ENCODE data around the gene ITPR1. TPM values are rescaled to one million over a fixed set of nuclear protein-coding genes. Genes with fewer than 3 reads are reported as not detected.

ITPR1 gene
- total RNA-seq, 1 donor from 2014 or later: 84.5 TPM

GRCh38 chr3:4523710-4524698, 30.9 kb downstream of the ITPR1 start:
- peaks cover 21% of the 10 kb centered on the region for H3K4me1 Mint-ChIP-seq
- no peak overlapping the region for H3K4me3 Mint-ChIP-seq
- no peaks in the 10 kb centered on the region for H3K27me3 Mint-ChIP-seq
- no peak for DNase-seq
- no peaks in the 10 kb centered on the region for H3K9me3 Mint-ChIP-seq
- intact Hi-C loops (cut with micrococcal nuclease): no loop called here
- H3K36me3 Mint-ChIP-seq (ENCODE audit: low read depth): peaks cover 38% of the 10 kb centered on the region
- no peak overlapping the region for H3K27ac Mint-ChIP-seq

DNA sequence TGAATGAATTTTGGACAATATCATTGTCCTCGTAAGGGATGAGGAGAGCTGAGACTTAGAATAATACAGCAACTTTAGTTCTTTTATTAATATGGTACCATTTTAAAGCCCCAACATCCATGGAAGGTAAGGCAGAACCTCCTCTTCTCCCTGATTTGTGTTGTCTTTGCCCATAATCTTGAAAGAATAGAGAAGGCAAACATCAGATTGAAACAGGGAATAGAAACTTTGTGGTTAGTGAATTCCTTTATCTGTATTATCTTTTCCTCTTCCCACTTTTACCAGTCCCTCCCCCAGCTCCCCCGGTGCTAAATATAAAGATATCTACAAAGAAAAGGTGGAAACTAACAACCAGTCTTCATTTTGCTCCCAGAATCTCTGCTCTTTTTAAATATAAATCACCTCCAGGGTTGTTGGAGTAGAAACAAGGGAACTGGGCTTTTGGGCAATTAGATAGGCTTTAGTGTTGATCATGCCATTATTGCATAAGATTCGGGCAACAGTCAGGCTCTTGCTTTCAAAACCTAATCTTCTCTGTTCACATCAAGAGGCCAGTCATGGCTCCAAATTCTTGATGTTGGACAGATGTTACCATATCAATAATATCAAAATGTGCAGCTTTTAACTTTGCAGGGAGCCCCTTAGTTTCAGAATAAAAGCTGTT, 32.5 kb downstream of the ITPR1 start:
- peaks cover 12% of the 10 kb centered on the region for H3K4me1 Mint-ChIP-seq
- no peak overlapping the region for H3K27ac Mint-ChIP-seq
- no peak for DNase-seq

GRCh38 chr3:4528320-4528719, 35.2 kb downstream of the ITPR1 start:
- H3K9me3 Mint-ChIP-seq: no peaks in the 10 kb centered on the region
- DNase-seq: no peak
- H3K4me1 Mint-ChIP-seq: peaks cover 12% of the 10 kb centered on the region
- H3K27me3 Mint-ChIP-seq: no peaks in the 10 kb centered on the region
- peaks cover 19% of the 10 kb centered on the region for H3K36me3 Mint-ChIP-seq (ENCODE audit: low read depth)
- H3K4me3 Mint-ChIP-seq: no peak overlapping the region
- H3K27ac Mint-ChIP-seq: no peak overlapping the region
- intact Hi-C loops (cut with micrococcal nuclease): no loop called here

More for the DNA sequence above, 32.5 kb downstream of the ITPR1 start:
- no peaks in the 10 kb centered on the region for H3K27me3 Mint-ChIP-seq
- intact Hi-C loops (cut with micrococcal nuclease): no loop called here
- H3K4me3 Mint-ChIP-seq: no peak overlapping the region
- no peaks in the 10 kb centered on the region for H3K9me3 Mint-ChIP-seq
- peaks cover 25% of the 10 kb centered on the region for H3K36me3 Mint-ChIP-seq (ENCODE audit: low read depth)

DNA sequence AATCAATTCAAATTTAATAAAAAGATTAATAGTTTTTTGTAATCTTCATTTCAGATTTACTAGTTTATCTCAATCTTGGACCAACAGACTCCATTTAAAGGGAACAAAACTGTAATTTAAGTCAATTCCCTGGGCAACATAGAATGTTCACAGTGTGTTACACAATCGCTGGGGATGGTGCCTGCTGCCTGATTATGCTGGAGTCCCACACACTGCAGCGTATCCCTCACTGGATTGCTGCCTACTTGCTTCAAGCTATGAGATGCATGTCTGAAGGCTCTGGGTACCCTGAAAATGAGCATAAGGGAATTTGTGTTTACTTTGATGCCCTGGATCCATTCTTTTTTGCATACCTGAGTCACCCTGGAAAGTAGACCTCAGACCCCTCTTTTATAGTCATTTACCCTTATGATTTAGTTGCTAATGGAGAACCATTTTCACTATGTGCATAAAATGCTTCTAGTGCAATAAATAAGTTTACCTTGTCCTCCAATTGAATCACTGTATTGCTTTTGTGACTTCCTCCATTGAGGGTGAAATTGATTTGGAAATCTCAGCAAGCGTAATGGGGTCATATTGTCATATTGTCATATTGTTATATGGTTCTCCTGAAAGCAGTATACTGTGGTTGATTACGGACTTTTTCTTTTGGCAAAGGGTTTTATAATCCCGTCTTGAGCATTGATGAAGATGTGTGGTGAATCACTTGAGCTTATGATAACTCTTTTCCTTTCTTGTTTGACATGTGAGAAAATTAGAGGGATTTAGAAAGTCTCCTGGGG, 35.9 kb downstream of the ITPR1 start:
- Mint-ChIP-seq H3K27me3 (no peaks in the 10 kb centered on the region), H3K9me3 (no peaks in the 10 kb centered on the region), H3K27ac (no peak overlapping the region), H3K36me3 (ENCODE audit: low read depth) (peaks cover 15% of the 10 kb centered on the region), H3K4me1 (peaks cover 9% of the 10 kb centered on the region), H3K4me3 (no peak overlapping the region)
- intact Hi-C loops (cut with micrococcal nuclease): no loop called here
- DNase-seq: no peak

- DNase-seq: no peak
- peaks cover 11% of the 10 kb centered on the region for H3K36me3 Mint-ChIP-seq (ENCODE audit: low read depth)
- H3K9me3 Mint-ChIP-seq: no peaks in the 10 kb centered on the region
- H3K27me3 Mint-ChIP-seq: no peaks in the 10 kb centered on the region
- no peak overlapping the region for H3K4me3 Mint-ChIP-seq
- H3K27ac Mint-ChIP-seq: no peak overlapping the region
- intact Hi-C loops (cut with micrococcal nuclease): no loop called here
- peaks cover 11% of the 10 kb centered on the region for H3K4me1 Mint-ChIP-seq
Measured at GRCh38 chr3:4529876-4530588, 36.9 kb downstream of the ITPR1 start.

DNA sequence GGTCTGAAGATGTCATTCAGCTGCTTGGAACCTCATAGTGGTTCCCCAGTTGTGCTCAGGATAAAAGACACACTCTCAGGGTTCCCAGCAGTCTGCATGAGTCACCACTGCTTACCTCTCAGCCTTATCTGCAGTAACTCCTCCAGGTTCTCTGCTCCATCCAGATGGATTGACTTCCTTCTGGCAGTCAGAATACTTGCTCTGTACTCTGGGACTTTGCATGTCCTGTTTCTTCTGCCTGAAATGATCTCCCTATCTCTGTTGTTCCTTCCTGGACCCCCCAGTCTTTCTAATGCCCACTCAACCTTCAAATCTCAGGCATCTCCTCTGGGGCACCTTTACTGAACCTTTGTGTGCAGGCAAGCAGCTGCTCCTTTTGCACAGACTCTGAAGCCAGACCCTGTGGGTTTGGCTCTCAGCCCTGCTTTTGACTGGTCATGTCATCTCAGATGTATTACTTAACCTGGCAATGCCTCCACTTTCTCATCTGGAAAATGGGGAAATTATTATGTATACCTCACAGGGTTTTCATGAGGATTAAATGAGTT, 38.4 kb downstream of the ITPR1 start:
- no peak for DNase-seq
- Mint-ChIP-seq H3K9me3 (no peaks in the 10 kb centered on the region), H3K27me3 (no peaks in the 10 kb centered on the region), H3K4me3 (no peak overlapping the region), H3K36me3 (ENCODE audit: low read depth) (peaks cover 2% of the 10 kb centered on the region), H3K27ac (no peak overlapping the region), H3K4me1 (peaks cover 2% of the 10 kb centered on the region)
- intact Hi-C loops (cut with micrococcal nuclease): no loop called here

- Mint-ChIP-seq H3K36me3 (ENCODE audit: low read depth) (peaks cover 10% of the 10 kb centered on the region), H3K9me3 (peaks cover 4% of the 10 kb centered on the region), H3K27ac (no peak overlapping the region), H3K4me1 (peaks cover 2% of the 10 kb centered on the region), H3K4me3 (no peak overlapping the region), H3K27me3 (no peaks in the 10 kb centered on the region)
- intact Hi-C loops (cut with micrococcal nuclease): no loop called here
- DNase-seq: no peak
Measured at GRCh38 chr3:4532535-4533112, 39.5 kb downstream of the ITPR1 start.

DNA sequence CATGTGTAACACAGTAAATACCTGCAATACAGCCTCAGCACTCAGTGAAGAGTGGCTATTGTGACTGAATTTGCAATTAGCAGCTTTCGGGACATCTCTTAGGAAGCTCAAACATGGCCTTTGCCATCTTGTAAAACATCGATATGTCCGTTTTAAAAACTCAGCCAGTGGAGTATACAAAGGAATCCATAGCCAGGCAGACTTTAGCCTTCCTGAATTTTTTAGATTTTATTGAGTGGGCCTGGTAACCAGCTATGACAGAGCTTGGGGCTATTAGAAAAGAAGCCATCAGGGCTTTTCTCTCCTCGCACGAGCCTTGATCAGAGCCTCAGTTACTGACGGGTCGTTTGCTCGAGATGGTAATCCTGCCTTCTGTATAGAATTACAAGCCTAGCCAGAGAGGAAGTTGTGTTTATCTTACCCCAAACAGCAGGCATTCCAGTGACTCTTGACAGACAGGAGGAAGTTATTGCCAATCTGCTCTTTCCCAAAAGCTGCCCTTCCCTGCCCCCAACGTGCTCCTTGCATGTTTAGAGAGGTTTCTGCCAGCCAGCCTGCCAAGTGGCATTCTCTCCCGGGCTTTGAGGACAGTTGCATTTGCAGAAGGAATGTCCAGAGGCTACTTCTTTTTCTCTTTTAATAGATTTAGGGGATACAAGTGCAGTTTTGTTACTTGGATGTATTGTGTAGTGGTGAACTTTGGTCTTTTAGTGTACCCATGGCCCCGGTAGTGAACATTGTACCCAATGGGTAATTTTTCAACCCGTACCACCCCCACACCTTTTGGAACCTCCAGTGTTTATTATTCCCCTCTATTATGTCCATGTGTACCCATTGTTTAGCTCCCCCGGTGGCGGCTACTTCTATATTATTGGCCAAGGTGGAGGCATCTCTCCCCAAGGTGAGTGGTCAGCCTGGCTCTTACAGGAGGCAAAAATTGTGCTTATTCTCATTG, 40.6 kb downstream of the ITPR1 start:
- DNase-seq: no peak
- Mint-ChIP-seq H3K4me1 (peaks cover 2% of the 10 kb centered on the region), H3K27me3 (no peaks in the 10 kb centered on the region), H3K27ac (no peak overlapping the region), H3K36me3 (ENCODE audit: low read depth) (peaks cover 17% of the 10 kb centered on the region), H3K4me3 (no peak overlapping the region), H3K9me3 (peaks cover 7% of the 10 kb centered on the region)
- intact Hi-C loops (cut with micrococcal nuclease): no loop called here

DNA sequence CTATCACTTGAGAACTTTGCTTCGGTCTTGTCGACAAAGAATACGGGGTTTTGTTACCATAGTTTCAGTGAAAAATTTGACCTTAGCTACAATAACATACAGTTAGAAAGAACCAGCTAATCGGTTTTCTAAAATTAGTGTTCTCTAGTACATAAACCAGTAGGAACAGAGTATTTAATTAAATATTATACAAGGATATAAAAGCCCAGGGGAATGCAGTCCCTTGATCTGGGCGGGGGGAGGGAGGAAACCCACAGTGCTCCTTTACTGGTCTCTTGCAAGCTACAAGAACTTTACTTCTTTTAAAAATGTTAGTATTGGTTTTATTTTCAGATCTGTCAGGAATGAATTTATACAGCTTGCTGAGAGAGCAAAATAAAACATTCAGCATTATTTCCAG, 41.8 kb downstream of the ITPR1 start:
- Mint-ChIP-seq H3K27ac (no peak overlapping the region), H3K4me3 (no peak overlapping the region), H3K27me3 (no peaks in the 10 kb centered on the region), H3K4me1 (peaks cover 2% of the 10 kb centered on the region), H3K36me3 (ENCODE audit: low read depth) (peaks cover 22% of the 10 kb centered on the region), H3K9me3 (peaks cover 7% of the 10 kb centered on the region)
- DNase-seq: no peak
- intact Hi-C loops (cut with micrococcal nuclease): no loop called here

GRCh38 chr3:4536260-4536659, 43.1 kb downstream of the ITPR1 start:
- Mint-ChIP-seq H3K4me1 (peaks cover 2% of the 10 kb centered on the region), H3K4me3 (no peak overlapping the region), H3K36me3 (ENCODE audit: low read depth) (peaks cover 22% of the 10 kb centered on the region), H3K27me3 (no peaks in the 10 kb centered on the region), H3K27ac (no peak overlapping the region), H3K9me3 (peaks cover 7% of the 10 kb centered on the region)
- intact Hi-C loops (cut with micrococcal nuclease): no loop called here
- no peak for DNase-seq

DNA sequence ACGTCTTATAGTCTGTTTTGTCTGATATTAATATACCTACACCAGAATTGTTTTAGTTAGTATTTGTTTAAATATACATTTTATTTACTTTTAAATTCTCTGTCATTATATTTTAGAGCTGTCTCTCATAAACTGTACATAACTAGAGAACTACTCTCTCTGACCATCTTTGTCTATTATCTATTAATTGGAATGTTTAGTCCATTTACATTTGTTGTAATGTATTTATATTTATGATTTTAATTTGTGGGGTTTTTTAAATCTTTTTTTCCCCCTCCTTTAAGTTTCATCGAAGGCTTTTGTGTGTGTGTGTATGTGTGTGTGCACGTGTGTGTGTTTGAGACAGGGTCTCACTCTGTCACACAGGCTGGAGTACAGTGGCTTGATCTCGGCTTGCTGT, 47.1 kb downstream of the ITPR1 start:
- Mint-ChIP-seq H3K4me3 (no peak overlapping the region), H3K9me3 (peaks cover 7% of the 10 kb centered on the region), H3K27me3 (no peaks in the 10 kb centered on the region), H3K27ac (no peak overlapping the region), H3K4me1 (no peaks in the 10 kb centered on the region), H3K36me3 (ENCODE audit: low read depth) (peaks cover 22% of the 10 kb centered on the region)
- DNase-seq: no peak
- intact Hi-C loops (cut with micrococcal nuclease): no loop called here

DNA sequence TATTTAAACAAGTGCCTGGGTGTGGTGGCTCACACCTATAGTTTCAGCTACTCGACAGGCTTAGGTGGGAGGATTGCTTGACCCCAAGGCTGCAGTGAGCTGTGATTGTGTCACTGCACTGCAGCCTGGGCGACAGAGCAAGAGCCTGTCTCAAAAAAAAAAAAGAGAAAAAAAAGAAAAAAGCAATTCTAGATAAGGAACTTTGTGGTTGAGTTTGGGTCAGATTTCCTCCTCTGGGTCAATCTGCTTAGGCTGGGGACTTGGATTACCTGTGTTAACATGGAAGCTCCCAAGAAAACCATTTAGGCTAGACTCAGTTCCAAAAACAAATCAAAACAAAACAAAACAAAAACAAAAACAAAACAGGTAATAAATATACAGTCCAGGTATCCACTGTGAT, 50.0 kb downstream of the ITPR1 start:
- Mint-ChIP-seq H3K27ac (no peak overlapping the region), H3K27me3 (no peaks in the 10 kb centered on the region), H3K9me3 (peaks cover 4% of the 10 kb centered on the region), H3K4me1 (no peaks in the 10 kb centered on the region), H3K4me3 (no peak overlapping the region), H3K36me3 (ENCODE audit: low read depth) (peaks cover 10% of the 10 kb centered on the region)
- intact Hi-C loops (cut with micrococcal nuclease): no loop called here
- no peak for DNase-seq

Data from activated CD4-positive, alpha-beta T cell treated with anti-CD3 and anti-CD28 coated beads, Interleukin-2, amount 10 ng/mL, durations not matched to agents 24 days and 14 days (primary cell).